ENCODE data around the gene FTL.

Gene FTL

DNA sequence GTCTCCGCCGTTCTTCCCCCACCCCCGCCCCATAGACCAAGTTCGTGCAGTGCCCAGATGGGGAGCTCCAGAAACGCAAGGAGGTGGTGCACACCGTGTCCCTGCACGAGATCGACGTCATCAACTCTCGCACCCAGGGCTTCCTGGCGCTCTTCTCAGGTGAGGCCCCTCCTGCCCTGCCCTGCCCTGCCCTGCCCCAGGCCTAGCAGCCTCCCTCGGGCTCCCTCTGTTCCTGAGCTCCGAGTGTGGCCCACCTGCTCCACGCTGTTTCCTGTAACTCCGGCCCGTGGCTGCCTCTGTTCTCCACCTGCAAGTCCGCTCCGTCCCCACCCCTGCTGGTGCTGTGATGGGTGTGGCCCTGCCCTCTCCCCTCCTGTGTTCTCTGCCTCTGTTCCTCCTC is 45.3 kb downstream of the FTL start:
- DNase-seq (ENCODE audit: low read depth), result no peak
- in situ Hi-C loops (cut with HindIII; ENCODE audit: low sequenced_read_pairs), result no loop called here
- TF ChIP-seq, protein P1, sequence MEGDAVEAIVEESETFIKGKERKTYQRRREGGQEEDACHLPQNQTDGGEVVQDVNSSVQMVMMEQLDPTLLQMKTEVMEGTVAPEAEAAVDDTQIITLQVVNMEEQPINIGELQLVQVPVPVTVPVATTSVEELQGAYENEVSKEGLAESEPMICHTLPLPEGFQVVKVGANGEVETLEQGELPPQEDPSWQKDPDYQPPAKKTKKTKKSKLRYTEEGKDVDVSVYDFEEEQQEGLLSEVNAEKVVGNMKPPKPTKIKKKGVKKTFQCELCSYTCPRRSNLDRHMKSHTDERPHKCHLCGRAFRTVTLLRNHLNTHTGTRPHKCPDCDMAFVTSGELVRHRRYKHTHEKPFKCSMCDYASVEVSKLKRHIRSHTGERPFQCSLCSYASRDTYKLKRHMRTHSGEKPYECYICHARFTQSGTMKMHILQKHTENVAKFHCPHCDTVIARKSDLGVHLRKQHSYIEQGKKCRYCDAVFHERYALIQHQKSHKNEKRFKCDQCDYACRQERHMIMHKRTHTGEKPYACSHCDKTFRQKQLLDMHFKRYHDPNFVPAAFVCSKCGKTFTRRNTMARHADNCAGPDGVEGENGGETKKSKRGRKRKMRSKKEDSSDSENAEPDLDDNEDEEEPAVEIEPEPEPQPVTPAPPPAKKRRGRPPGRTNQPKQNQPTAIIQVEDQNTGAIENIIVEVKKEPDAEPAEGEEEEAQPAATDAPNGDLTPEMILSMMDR (IDR thresholded peaks at IDR 0.05; ENCODE audit: low read depth, low read length, missing control alignments), result no peak
- no peak overlapping the region for H3K4me3 ChIP-seq (ENCODE audit: low read depth, low read length)

DNA sequence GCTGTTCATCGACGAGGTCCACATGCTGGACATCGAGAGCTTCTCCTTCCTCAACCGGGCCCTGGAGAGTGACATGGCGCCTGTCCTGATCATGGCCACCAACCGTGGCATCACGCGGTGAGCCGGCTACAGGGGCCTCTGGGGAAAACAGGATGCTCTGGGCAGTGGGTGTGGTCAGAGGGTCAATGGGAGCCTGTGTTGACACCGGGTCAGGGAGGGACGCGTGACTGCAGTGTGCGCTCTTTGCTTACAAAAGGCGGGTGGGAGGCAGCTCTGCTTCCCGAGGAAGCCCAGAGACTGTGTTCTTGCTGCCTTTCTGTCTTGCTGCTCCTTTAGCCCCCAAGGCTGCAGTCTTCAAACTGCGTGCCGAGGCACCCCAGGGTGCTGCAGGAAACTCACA is 46.1 kb downstream of the FTL start:
- in situ Hi-C loops (cut with HindIII; ENCODE audit: low sequenced_read_pairs), result no loop called here
- DNase-seq (ENCODE audit: low read depth), result no peak
- TF ChIP-seq, protein P1 (IDR thresholded peaks at IDR 0.05; ENCODE audit: low read depth, low read length, missing control alignments), result no peak
- no peak overlapping the region for H3K4me3 ChIP-seq (ENCODE audit: low read depth, low read length)

DNA sequence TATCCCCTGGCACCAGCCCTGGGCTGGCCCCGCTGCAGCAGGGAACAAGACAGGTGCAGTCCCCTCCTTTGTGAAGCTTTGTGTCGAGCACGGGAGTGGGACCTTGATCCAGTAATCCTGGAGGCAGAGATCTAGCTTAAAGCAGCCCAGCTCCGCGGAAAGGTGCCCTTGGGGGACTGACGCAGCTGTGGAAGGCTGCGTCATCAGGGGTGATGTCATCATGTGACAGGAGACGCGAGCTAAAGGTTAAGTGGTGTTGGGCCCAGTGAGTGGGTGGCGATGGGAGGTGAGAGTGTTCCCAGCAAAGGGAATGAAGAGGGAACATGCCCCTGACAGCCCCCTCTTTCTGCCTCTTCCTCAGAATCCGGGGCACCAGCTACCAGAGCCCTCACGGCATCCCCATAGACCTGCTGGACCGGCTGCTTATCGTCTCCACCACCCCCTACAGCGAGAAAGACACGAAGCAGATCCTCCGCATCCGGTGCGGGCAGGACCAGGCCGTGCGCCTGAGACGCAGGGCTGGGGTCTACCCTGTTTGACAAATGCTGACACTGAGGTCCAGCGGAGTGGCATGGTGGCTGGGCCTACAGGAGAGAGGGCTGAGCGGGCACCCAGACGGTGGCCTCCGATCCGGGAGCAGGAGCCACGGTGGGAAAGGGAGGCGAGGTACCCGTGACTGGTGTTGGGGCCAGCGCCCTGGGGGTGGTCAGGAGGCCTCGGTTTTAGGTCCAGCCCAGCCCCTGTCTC is 49.2 kb downstream of the FTL start:
- no peak for DNase-seq (ENCODE audit: low read depth)
- in situ Hi-C loops (cut with HindIII; ENCODE audit: low sequenced_read_pairs), result no loop called here
- H3K4me3 ChIP-seq (ENCODE audit: low read depth, low read length), result no peak overlapping the region
- TF ChIP-seq, protein P1 (IDR thresholded peaks at IDR 0.05; ENCODE audit: low read depth, low read length, missing control alignments), result no peak

DNA sequence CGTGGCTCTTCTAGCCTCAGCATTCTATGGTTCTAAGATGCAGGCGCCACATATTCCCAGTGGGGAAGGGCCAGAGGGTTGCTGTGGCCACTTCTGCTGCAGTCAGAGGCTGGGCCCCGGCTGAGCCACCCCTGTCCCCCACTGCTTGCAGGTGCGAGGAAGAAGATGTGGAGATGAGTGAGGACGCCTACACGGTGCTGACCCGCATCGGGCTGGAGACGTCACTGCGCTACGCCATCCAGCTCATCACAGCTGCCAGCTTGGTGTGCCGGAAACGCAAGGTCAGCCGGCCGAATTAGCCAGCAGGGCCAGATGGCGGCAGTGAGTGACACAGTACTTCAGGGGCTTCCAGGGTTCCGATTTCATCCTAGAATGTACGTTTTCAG is 49.8 kb downstream of the FTL start:
- no peak for DNase-seq (ENCODE audit: low read depth)
- TF ChIP-seq, protein P1 (IDR thresholded peaks at IDR 0.05; ENCODE audit: low read depth, low read length, missing control alignments), result no peak
- in situ Hi-C loops (cut with HindIII; ENCODE audit: low sequenced_read_pairs), result no loop called here
- H3K4me3 ChIP-seq (ENCODE audit: low read depth, low read length), result no peak overlapping the region

DNA sequence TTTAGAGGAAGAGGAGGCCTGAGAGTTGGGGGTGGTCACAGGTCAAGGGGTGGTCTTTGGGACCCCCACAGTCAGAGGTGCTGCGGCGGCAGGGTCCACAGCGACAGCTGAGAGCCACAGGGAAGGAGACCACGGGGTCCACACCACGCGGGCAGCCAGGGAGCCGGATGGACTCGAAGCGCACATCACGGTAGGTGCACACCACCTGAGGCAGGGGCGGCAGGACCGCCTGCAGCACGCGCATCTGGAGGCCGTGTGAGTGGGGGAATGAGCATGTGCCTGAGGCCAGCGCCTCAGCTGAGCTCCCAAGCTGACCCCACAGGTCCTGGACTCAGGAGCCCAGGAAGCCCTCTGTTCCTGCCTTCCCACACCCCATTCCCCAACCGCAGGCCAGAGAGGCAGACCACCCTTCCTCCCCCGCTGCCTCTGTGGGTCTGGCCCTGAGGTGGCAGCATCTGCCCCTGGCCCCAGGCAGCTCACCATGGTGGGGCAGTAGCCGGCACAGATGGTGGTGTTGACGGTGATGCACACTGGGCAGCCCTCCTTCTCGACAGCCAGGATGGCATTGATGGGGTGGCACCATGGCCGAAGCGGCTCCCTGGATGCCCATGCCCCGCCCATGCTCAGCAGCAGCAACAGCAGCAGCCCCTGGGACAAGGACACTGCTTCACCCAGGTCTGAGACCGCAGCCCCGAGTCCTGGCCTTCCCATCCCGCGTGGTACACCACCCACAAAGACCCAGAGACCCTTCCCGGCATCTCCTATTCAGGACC is 51.1 kb downstream of the FTL start:
- no peak for DNase-seq (ENCODE audit: low read depth)
- in situ Hi-C loops (cut with HindIII; ENCODE audit: low sequenced_read_pairs), result no loop called here
- H3K4me3 ChIP-seq (ENCODE audit: low read depth, low read length), result no peak overlapping the region
- TF ChIP-seq, protein P1 (IDR thresholded peaks at IDR 0.05; ENCODE audit: low read depth, low read length, missing control alignments), result no peak

All from astrocyte of the cerebellum (primary cell).